Astrocyte of the cerebellum (primary cell): ENCODE data around the gene OSGIN1.
"Not testable (repeated sequence)": the region's sequence is repeated elsewhere in the genome, so short reads cannot be mapped to it uniquely, and the experiment has no call there.

Source experiments
- DNase-seq: peaks from one replicate; pipeline ENCODE4 v3.0.0-alpha.2; 2011; ENCODE audit warnings: low read depth
- H3K4me3 ChIP-seq: 2 replicates; pipeline ENCODE4 v1.5.1; 2011; ENCODE audit warnings: mild to moderate bottlenecking, low read depth, low read length, moderate library complexity
- in situ Hi-C: cut with HindIII; loops from 2 replicates; pipeline ENCODE4 v1.10.0; 2017; ENCODE audit warnings: low sequenced_read_pairs
- TF ChIP-seq, protein P1 (sequence below): IDR thresholded peaks from 2 replicates; pipeline ENCODE4 v1.5.1; 2012; ENCODE audit warnings: low read length, low read depth, moderate library complexity, mild to moderate bottlenecking; ENCODE audit errors: missing control alignments

Gene OSGIN1

DNA sequence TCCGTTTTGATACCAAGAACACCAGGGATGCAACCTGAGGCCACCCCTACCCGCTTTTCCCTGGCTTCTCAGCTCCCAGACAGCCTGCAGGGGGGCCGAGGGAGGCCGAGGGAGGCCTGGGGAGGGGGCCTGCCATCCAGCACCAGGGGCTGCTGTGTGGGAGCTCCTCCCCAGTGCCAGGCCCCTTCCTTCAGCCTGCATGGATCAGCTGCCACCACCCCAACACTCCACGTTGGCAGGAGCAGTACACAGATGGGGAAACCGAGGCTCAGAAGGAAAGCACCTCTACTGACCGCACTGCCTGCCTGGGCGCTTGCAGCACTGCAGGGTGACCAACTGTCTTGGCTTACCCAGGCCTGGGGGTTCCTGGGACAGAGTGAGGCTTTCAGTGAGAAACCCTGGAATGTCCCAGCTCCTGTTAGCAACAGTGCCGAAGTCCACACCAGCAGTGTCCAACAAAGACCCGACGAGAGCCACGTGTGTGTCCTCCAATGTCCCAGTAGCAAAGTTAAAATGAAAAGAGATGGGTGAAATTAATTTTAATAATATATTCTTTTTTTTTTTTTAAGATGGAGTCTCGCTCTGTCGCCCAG is 5.3 kb upstream of the OSGIN1 start:
- in situ Hi-C loops = no loop called here
- no peak overlapping the region for H3K4me3 ChIP-seq
- DNase-seq = no peak
- TF ChIP-seq, protein P1, sequence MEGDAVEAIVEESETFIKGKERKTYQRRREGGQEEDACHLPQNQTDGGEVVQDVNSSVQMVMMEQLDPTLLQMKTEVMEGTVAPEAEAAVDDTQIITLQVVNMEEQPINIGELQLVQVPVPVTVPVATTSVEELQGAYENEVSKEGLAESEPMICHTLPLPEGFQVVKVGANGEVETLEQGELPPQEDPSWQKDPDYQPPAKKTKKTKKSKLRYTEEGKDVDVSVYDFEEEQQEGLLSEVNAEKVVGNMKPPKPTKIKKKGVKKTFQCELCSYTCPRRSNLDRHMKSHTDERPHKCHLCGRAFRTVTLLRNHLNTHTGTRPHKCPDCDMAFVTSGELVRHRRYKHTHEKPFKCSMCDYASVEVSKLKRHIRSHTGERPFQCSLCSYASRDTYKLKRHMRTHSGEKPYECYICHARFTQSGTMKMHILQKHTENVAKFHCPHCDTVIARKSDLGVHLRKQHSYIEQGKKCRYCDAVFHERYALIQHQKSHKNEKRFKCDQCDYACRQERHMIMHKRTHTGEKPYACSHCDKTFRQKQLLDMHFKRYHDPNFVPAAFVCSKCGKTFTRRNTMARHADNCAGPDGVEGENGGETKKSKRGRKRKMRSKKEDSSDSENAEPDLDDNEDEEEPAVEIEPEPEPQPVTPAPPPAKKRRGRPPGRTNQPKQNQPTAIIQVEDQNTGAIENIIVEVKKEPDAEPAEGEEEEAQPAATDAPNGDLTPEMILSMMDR = no peak

DNA sequence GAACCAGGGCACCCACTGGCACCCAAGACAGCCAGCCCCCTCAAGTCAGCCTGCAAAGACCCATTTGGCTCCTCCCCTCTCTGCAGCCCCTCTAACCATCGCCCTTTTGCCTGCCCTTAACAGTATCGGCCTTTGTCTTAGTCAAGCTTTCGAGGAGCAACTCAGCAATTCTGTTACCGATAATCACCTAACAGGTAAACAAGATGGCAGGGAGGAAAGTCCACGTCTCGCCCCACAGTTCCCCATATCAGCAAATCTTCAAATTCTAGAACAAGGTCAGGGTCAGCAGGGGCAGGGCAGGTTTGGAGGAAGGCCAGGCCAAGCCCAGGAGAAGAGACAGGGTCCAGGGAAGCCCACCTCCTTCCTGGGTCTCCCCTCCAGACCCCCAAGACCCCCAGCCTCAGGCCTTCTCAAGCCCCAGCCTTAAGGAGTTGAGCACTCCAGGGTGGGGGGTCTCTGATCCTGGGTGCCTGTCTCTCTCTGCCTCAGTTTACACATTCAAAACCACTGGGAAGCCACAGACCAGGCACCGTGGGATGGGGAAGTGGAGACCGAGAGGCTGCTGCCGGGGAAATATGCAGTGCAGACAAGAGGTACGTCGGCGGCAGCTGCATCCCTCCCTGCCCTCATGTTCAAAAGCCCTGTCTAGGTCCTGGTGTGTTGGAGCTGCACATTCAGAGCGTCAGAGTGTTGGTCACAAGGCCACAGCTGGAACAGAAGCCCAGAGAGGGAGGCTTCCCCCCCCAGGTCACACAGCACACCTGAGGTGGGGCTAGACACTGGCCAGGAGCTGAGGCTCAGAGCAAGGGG is 3.9 kb upstream of the OSGIN1 start:
- DNase-seq = no peak
- in situ Hi-C loops = no loop called here
- TF ChIP-seq, protein P1 = no peak
- H3K4me3 ChIP-seq = no peak overlapping the region

DNA sequence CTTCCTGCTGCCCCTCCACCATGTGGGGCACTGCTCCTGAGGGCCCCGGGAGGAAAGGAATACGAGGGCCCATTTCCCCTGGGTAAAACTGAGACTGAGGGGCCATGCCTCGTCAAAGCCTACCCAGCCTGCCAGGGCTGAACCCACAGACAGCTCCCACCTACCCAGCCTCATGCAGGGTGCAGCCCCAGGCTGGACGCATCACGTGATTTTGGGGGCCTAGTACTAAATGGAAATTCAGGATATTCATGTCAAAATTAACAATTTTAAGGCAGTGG is 3.4 kb upstream of the OSGIN1 start:
- no peak overlapping the region for H3K4me3 ChIP-seq
- in situ Hi-C loops = no loop called here
- TF ChIP-seq, protein P1 = no peak
- DNase-seq = no peak

DNA sequence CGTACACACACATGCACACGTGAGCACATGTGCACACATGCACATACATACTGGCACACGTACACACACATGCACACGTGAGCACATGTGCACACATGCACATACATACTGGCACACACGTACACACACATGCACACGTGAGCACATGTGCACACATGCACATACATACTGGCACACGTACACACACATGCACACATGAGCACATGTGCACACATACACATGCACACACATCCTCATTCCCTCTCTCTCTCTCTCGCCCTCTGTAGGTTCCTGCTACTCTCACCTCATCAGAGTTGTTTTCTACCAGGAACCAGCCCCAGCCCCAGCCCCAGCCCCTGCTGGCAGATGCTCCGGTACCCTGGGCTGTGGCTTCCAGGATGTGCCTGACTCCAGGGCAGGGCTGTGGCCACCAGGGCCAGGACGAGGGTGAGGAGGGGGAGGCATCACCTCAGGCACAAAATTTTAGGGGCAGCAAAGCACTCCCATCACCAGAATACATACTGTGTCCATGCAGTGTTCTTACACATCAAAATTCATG is 2.1 kb upstream of the OSGIN1 start:
- H3K4me3 ChIP-seq, DNase-seq, in situ Hi-C loops: not testable (repeated sequence)

DNA sequence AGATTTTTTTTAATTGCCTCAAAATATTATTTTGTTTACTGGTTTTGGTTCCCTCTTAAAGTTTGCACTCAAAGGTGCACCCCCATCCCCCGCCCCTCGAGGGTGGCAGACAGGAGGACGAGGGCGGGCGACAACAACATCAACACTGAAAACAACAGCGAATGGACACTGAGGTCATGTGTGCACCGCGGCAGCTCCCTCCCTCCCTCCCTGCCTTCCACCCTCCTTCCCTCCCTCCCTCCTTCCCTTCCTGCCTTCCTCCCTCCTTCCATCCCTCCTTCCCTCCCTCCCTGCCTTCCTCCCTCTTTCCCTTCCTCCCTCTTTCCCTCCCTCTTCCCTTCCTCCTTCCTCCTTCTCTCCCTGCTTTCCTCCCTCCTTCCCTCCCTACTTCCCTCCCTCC is 1.5 kb upstream of the OSGIN1 start:
- DNase-seq = no peak
- TF ChIP-seq, protein P1 = no peak
- no peak overlapping the region for H3K4me3 ChIP-seq
- in situ Hi-C loops = no loop called here

DNA sequence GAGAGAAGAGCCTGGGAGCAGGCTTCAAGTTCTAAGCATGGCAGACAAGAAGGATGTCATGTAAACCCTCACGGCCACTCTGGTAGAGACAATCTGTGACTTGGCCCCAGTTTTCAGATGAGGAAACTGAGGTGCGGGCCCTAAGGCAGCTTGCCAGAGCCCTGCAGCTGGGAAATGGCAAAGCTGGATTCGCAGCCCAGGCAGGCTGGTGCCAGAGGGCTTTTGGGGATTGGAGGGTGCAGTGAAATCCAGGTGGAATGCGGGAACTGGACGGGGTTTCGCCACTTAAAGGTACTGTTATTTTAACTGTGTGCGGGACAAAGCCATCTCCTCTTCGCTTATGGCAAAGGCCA is 477 bp upstream of the OSGIN1 start:
- DNase-seq = no peak
- TF ChIP-seq, protein P1 = no peak
- in situ Hi-C loops = no loop called here
- peak overlapping the region; percentile 40 for H3K4me3 ChIP-seq
